ENCODE data around the gene GRAMD1A.

GRCh38 chr19:35054626-35055025, 54.5 kb downstream of the GRAMD1A start:
- TF ChIP-seq EZH2 (IDR thresholded peaks at IDR 0.05) (no peak), EZH2phosphoT487 (IDR thresholded peaks at IDR 0.05) (no peak)
